ENCODE results near the gene ACKR4.

Gene ACKR4

GRCh38 chr3:132569153-132569552 lies 27.9 kb upstream of the ACKR4 start:
- TF ChIP-seq CTCF (conservative IDR thresholded peaks at IDR 0.05; ENCODE audit: low read depth, low read length): no peak
- no peak for DNase-seq (ENCODE audit: low read depth)
- no peak overlapping the region for H3K4me3 ChIP-seq (ENCODE audit: low read depth, low read length)

GRCh38 chr3:132569580-132569979 lies 27.5 kb upstream of the ACKR4 start:
- no peak for DNase-seq (ENCODE audit: low read depth)
- no peak for TF ChIP-seq CTCF (conservative IDR thresholded peaks at IDR 0.05; ENCODE audit: low read depth, low read length)
- no peak overlapping the region for H3K4me3 ChIP-seq (ENCODE audit: low read depth, low read length)

- DNase-seq (ENCODE audit: low read depth): no peak
- TF ChIP-seq CTCF (conservative IDR thresholded peaks at IDR 0.05; ENCODE audit: low read depth, low read length): no peak
- no peak overlapping the region for H3K4me3 ChIP-seq (ENCODE audit: low read depth, low read length)
Observed at GRCh38 chr3:132570016-132570415, 27.1 kb upstream of the ACKR4 start.

- no peak overlapping the region for H3K4me3 ChIP-seq (ENCODE audit: low read depth, low read length)
- no peak for DNase-seq (ENCODE audit: low read depth)
- no peak for TF ChIP-seq CTCF (conservative IDR thresholded peaks at IDR 0.05; ENCODE audit: low read depth, low read length)
Observed at GRCh38 chr3:132573797-132574211, 23.3 kb upstream of the ACKR4 start.

GRCh38 chr3:132587401-132587800 lies 9.7 kb upstream of the ACKR4 start:
- TF ChIP-seq CTCF (conservative IDR thresholded peaks at IDR 0.05; ENCODE audit: low read depth, low read length): no peak
- H3K4me3 ChIP-seq (ENCODE audit: low read depth, low read length): no peak overlapping the region
- DNase-seq (ENCODE audit: low read depth): no peak

- DNase-seq (ENCODE audit: low read depth): no peak
- H3K4me3 ChIP-seq (ENCODE audit: low read depth, low read length): no peak overlapping the region
- no peak for TF ChIP-seq CTCF (conservative IDR thresholded peaks at IDR 0.05; ENCODE audit: low read depth, low read length)
Observed at GRCh38 chr3:132592216-132592615, 4.9 kb upstream of the ACKR4 start.

- no peak for TF ChIP-seq CTCF (conservative IDR thresholded peaks at IDR 0.05; ENCODE audit: low read depth, low read length)
- no peak for DNase-seq (ENCODE audit: low read depth)
- H3K4me3 ChIP-seq (ENCODE audit: low read depth, low read length): no peak overlapping the region
Observed at GRCh38 chr3:132593241-132593946, 3.7 kb upstream of the ACKR4 start.

Data from choroid plexus epithelial cell (primary cell).